Cardiac fibroblast (primary cell): ENCODE results near the gene GHRHR.

ENCODE experiments used
- DNase-seq, 2 donors: peaks; one replicate each; pipeline versions ENCODE4 v3.0.0 to v3.0.0-alpha.2; 2010; ENCODE audit warnings: low read depth in 2 of 2
- H3K4me3 ChIP-seq, 2 donors: replicated peaks in 1 of 2; 1 replicate in 1 of 2; 2 replicates in 1 of 2; pipeline ENCODE4 v1.5.1; 2011; ENCODE audit warnings: low read depth in 2 of 2, low read length in 2 of 2, mild to moderate bottlenecking in 2 of 2, moderate library complexity in 1 of 2
- CTCF ChIP-seq: IDR thresholded peaks from one replicate; pipeline ENCODE4 v1.5.1; 2011; ENCODE audit warnings: low read depth, mild to moderate bottlenecking, low read length, inconsistent platforms

The GHRHR gene

DNA sequence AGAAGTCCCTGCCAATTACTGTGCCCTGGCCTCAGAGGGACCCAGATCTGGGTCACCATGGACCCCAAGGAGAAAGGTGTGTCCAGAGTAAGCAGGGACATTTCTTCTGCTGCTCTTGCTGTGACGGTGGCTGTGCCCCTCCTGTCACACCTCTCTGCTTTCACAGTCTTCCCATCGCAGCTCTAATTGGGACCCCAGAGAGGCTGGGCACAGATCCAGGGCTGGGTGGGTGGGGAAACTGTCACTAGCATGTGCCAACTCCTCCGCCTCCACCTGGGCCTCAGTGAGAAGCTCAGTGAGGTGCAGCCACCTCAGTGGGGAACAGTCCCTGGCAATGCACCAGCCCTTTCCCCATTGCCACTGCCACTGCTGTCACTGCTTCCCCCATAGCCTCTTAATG lies 51.1 kb downstream of the GHRHR start:
- no peak for DNase-seq
- no peak overlapping the region for H3K4me3 ChIP-seq
- TF ChIP-seq CTCF: no peak

DNA sequence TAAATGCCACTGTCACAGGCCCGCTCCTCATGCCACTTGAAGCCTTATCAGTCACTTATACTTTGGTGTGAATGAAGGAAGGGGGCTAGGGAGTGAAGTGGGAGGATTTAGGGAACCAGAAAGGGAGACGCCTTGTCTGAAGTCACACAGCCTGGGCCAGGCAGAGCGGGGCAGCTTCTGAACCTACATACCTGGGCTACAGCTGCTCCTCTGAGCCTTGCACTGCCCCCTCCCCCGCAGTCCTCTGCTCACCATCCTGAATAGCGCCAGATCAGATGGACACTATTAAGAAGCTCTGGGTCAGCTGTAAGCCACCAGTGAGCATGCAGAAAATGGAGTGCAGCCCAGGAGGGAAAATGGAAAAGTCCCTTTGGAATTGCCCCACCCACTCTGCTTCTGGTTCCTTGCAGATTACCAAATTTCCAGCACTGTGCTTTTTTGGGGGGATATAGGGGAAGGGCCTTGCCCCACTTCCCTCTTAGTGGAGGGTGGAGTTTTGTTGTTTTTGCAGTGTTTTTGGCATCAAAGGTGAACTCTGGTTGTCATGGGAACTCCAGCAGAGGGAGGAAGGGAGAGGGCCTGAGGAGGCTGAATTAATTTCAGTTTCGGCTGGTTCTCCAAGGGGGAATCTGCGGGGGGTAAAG lies 53.4 kb downstream of the GHRHR start:
- H3K4me3 ChIP-seq: no peak overlapping the region
- no peak for DNase-seq
- TF ChIP-seq CTCF: no peak

- no peak for TF ChIP-seq CTCF
- no peak for DNase-seq
- H3K4me3 ChIP-seq: no peak overlapping the region
These were observed 54.0 kb downstream of the GHRHR start for GRCh38 chr7:31017721-31018120.

DNA sequence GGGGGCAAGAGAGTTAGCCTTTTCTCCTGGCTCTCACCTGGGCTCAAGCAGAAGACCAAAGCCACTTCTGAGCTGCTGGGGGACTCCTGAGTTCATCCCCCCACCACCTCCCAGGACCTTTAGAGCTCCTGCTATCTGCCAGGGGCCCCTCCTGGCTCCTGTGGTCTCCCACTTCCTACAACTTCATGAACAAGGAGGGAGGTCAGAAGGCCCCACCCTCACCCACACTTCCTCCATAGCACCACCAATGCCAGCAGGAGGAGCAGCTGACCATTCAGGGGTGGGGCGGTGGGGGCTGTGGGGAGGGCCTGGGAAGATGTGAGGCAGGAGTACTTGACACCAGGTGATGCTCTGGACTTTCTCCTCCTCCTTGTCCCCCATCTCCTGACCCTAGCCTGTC lies 55.8 kb downstream of the GHRHR start:
- no peak for DNase-seq
- H3K4me3 ChIP-seq: no peak overlapping the region
- TF ChIP-seq CTCF: no peak

DNA sequence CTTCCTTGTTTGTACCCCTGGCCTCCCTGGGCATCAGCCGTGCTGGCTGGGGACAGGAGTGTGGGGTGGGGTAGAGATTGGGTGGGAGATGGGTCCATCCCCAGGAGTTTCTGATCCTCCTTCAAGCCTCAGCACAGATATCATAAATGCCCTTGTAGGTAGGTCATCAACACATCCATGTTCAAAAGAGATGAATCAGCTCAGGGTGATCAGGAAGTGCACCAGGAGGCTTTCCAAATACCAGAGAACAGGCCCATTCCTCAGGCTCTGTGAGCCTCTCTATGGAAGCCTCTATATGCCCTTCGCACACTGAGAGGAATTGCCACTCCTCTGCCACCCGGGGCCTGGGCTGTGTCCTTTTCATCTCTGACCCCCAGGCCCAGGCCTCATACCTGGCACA lies 56.4 kb downstream of the GHRHR start:
- no peak for TF ChIP-seq CTCF
- DNase-seq: no peak
- no peak overlapping the region for H3K4me3 ChIP-seq

- no peak for DNase-seq
- no peak overlapping the region for H3K4me3 ChIP-seq
- TF ChIP-seq CTCF: no peak
These were observed 56.9 kb downstream of the GHRHR start for GRCh38 chr7:31020652-31021051.

DNA sequence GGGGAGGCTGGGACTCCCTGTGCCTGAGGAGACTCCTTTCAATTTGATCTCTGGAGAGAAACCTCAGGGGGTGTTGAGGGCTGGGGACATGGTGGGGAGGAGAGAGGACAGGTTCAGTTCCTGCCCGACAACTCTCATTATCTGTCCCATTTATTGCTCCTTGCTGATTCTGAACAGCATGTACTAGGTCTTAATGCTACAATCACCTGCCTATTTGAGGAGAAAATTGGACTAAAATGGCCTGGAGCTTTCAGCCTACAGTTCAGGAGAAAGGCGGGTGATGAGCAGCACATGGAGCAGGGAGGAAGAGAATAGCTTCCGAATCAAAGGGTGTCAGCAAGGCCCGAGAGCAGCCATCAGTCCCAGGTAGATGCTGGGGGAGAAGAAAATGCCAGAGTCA lies 58.4 kb downstream of the GHRHR start:
- no peak for TF ChIP-seq CTCF
- DNase-seq: no peak
- no peak overlapping the region for H3K4me3 ChIP-seq
